NB4 (cell line): ENCODE results near the gene ABLIM2.

Experiments used
- DNase-seq: peaks from one replicate; pipeline ENCODE4 v3.0.0; 2010; ENCODE audit warnings: low read depth
- H3K4me3 ChIP-seq: one replicate; pipeline ENCODE4 v1.5.1; 2011; ENCODE audit warnings: mild to moderate bottlenecking, low read depth, low read length, moderate library complexity
- CTCF ChIP-seq: IDR thresholded peaks from one replicate; pipeline ENCODE4 v1.5.1; 2012; ENCODE audit warnings: low read depth, low read length
- MYC ChIP-seq: IDR thresholded peaks from 2 replicates; pipeline ENCODE4 v1.6.1; 2011; ENCODE audit warnings: low read depth, low read length
- POLR2A ChIP-seq: IDR thresholded peaks from 2 replicates; pipeline ENCODE4 v1.6.1; 2011; ENCODE audit warnings: mild to moderate bottlenecking; ENCODE audit not compliant: insufficient read length; ENCODE audit errors: extremely low read depth
- TF ChIP-seq, protein P1 (sequence below): IDR thresholded peaks from 2 replicates; pipeline ENCODE4 v1.6.1; 2011; ENCODE audit warnings: low read depth, low read length

Gene ABLIM2

GRCh38 chr4:8182858-8183725 lies 24.5 kb upstream of the ABLIM2 start:
- no peak overlapping the region for H3K4me3 ChIP-seq
- DNase-seq, result no peak
- TF ChIP-seq CTCF, result no peak
- TF ChIP-seq POLR2A, result no peak
- TF ChIP-seq MYC, result no peak
- TF ChIP-seq, protein P1, sequence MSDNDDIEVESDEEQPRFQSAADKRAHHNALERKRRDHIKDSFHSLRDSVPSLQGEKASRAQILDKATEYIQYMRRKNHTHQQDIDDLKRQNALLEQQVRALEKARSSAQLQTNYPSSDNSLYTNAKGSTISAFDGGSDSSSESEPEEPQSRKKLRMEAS, result no peak

GRCh38 chr4:8182294-8182693 lies 23.7 kb upstream of the ABLIM2 start:
- H3K4me3 ChIP-seq, result no peak overlapping the region
- no peak for DNase-seq
- no peak for TF ChIP-seq CTCF
- TF ChIP-seq MYC, result no peak
- no peak for TF ChIP-seq POLR2A
- TF ChIP-seq, protein P1, result no peak

DNA sequence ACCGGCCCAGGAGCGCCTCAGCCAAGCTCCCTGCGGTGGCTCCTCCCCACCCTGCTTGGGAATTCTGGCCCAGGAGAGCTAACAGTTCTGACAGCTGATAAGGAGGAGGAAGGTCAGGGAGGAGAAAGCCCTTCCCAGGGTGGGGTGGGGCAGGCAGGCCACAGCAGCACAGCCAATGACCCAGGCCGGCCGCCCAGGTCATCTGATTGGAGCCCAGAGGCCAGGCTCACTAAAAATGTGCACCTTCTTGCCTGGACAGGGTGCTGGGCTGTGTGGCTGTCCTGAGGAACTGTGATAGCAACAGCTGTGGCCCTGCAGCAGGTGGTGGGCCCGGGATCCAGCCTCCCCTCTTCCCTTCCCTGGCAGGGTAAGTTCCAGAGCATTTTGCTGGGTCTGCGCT lies 23.2 kb upstream of the ABLIM2 start:
- H3K4me3 ChIP-seq, result no peak overlapping the region
- TF ChIP-seq POLR2A, result no peak
- no peak for TF ChIP-seq MYC
- TF ChIP-seq, protein P1, result no peak
- TF ChIP-seq CTCF, result no peak
- DNase-seq, result no peak

DNA sequence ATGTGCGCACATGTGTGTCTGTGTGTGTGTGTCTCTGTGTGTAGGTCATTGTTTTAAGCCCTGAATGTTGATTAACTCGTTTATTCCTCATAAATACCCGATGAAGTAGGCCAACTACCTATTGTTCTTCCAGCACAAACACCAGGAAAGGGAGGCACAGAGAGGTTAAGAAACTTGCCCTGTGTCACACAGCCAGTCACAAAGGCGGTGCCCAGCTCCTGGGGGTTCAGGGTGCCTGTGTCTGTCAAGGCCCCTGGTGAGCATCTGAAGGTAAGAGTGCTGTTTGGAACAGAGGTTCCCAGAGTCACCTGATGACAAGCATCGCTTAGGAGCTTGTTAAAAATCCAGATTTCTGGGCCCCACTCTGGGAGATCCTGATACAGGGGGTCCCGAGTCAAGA lies 22.5 kb upstream of the ABLIM2 start:
- no peak overlapping the region for H3K4me3 ChIP-seq
- TF ChIP-seq CTCF, result no peak
- no peak for TF ChIP-seq POLR2A
- no peak for TF ChIP-seq MYC
- TF ChIP-seq, protein P1, result no peak
- no peak for DNase-seq

DNA sequence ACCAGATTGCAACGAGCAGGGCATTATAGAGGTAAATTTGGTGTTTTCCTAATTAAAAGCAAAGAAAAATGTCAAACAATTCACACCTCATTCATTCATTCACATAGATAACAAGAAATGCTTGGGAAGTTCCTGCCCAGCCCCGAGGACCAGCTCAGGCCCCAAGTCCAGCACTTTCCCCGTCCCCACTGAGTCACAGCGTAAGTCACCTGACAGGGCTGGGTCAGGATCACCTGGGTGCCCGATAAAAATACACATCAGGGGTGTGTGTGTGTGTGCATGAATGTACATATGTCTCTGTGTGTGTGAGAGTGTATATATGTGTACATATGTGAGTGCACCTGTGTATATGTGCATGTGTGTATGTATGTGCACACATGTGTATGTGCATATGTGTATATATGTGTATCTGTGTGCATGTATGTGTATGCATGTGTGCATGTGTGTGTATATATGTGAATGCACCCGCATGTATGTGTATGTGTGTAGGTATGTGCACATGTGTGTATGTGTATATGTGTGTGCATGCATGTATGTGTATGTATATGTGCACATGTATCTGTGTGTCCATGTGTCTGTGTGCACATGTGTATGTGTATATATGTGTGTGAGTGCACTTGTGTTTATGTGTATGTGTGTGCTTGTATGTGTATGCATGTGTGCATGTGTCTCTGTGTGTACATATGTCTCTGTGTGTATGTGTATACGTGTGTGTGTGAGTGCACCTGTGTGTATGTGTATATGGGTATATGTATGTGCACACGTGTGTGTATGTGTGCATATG lies 21.9 kb upstream of the ABLIM2 start:
- no peak for TF ChIP-seq CTCF
- TF ChIP-seq, protein P1, result peak; percentile 51
- no peak overlapping the region for H3K4me3 ChIP-seq
- DNase-seq, result no peak
